GM19240 (cell line): Measurements from ENCODE around the gene SPNS1.

Source experiments
- DNase-seq: peaks from one replicate; pipeline ENCODE4 v3.0.0; 2011; ENCODE audit warnings: low spot score; ENCODE audit not compliant: insufficient read length

Gene SPNS1

DNA sequence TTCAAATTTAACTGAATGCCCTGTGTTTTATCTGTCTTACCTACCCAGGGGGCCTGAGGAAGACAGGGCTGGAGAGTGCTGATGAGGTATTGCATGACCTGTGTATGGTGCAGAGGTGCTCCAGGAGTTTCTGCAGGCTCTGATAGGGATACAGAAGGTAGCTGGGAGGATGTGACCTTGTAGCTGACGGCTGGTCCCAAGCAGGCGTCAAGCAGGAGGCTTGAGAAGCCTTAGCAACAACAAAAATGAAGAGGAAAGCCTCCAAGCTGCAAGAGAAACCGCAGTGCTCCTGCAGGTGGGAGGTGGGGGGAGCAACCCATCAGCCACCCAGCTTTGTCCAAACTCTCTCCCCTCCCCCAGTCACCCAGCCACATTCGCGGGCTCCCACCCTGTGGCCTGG, 50.6 kb downstream of the SPNS1 start:
- no peak for DNase-seq

- DNase-seq: no peak
Measured at GRCh38 chr16:29025735-29026134, 51.2 kb downstream of the SPNS1 start.

GRCh38 chr16:29028457-29029167, 54.0 kb downstream of the SPNS1 start:
- DNase-seq: no peak

DNA sequence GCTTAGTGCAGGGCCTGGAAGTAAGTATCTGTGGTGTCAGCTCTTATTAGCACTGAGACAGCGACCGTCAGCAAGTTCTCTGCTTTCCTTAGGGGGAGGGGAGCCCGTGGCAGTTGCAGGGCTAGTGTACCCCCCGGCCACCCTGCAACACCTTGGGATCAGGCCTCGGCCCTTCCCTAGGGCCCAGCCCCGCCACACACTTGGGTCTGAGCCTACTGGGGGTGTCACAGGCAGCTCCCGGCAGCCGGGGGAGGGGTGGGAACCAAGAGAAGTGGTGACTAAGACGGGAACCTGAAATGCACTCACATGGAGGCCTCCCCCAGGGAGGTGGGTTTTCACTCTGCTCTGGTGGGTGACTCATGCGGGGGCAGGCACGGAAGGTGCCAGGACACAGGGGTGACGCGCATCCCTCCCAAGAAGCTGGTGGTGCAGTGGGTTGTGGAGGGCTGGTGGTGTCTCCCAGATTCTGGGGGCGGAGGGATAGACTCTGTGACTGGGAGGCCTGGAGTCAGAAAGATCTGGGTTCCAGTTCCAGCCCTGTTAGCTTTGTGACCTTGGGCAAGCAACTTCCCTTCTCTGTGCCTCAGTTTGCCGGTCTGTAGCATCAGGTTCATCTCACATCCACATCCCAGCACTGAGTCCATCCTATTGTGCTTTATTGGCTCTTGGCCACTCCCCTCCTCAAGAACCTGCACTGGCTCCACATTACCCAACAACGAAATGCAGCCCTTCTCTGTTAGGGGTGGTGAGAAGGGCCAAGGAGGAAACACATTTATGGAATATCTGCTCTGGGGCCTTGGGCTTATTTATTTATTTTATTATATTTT, 54.8 kb downstream of the SPNS1 start:
- peak; percentile 18 for DNase-seq

GRCh38 chr16:29030086-29030840, 55.7 kb downstream of the SPNS1 start:
- DNase-seq: no peak
